Measurements from ENCODE around the gene GLRA2.
A peak's percentile ranks its signal among the peaks of the same experiment; 100 is the strongest.
"Not testable (repeated sequence)": the region's sequence is repeated elsewhere in the genome, so short reads cannot be mapped to it uniquely, and the experiment has no call there.

The GLRA2 gene

DNA sequence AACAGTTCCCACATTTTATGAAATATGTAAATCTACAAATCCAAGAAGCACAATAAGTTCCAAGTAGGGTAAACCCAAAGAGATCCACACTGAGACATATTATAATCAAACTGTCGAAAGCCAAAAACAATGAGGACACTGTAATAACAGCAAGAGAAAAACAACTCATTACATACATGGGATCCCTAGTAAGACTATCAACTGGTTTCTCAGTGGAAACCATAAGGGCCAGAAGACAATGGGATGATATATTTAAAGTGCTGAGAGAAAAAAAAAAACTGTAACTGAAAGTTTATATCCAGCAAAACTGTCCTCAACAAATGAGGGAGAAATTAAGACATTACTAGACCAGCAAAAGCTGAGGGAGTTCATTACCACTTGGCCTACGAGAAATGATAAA, 34.7 kb downstream of the GLRA2 start:
- H3K4me1 Mint-ChIP-seq, result no peaks in the 10 kb centered on the region

DNA sequence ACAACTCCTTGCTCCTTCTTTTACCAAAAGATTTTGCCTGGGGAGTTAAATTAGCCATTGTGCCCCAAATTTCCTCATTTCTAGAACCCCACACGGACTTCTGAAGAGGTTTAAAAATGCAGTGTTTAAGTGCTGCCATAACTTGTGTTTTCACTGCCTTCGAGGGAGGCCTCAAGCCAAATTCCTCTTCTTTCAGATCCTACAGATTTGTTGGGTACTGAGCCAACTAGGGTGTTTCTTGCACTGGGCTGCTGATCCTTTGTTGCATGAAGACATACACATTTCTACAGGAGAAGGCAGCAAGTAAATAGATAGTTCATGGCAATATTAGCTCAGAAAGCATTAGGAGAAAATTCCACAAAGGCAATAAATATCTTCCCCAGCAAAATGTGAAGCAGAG, 43.8 kb downstream of the GLRA2 start:
- no peak for DNase-seq
- Mint-ChIP-seq H3K27me3 (no peaks in the 10 kb centered on the region), H3K4me1 (no peaks in the 10 kb centered on the region), H3K4me3 (no peak overlapping the region), H3K9me3 (no peaks in the 10 kb centered on the region), H3K27ac (no peak overlapping the region)
- no peak for ATAC-seq

More for the DNA sequence above, 34.7 kb downstream of the GLRA2 start:
- Mint-ChIP-seq H3K27ac (no peak overlapping the region), H3K27me3 (no peaks in the 10 kb centered on the region), H3K4me3 (no peak overlapping the region), H3K9me3 (peaks cover 6 to 14% of the 10 kb centered on the region in 2 donors)
- no peak for DNase-seq
- ATAC-seq, result no peak

DNA sequence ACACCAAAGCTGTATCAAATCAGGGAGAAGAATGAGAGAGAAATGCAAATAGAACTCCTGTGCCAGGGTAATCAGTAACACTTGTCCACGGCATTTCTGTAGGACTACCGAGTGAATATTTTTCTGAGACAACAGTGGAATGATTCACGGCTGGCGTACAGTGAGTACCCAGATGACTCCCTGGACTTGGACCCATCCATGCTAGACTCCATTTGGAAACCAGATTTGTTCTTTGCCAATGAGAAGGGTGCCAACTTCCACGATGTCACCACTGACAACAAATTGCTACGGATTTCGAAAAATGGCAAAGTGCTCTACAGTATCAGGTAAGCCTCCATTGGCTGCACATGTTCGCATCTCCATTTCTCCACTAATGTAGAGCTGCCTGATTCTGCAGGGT, 51.7 kb downstream of the GLRA2 start:
- Mint-ChIP-seq H3K9me3 (no peaks in the 10 kb centered on the region), H3K27ac (no peak overlapping the region), H3K4me1 (no peaks in the 10 kb centered on the region), H3K27me3 (no peaks in the 10 kb centered on the region), H3K4me3 (no peak overlapping the region)
- no peak for ATAC-seq
- DNase-seq, result no peak

DNA sequence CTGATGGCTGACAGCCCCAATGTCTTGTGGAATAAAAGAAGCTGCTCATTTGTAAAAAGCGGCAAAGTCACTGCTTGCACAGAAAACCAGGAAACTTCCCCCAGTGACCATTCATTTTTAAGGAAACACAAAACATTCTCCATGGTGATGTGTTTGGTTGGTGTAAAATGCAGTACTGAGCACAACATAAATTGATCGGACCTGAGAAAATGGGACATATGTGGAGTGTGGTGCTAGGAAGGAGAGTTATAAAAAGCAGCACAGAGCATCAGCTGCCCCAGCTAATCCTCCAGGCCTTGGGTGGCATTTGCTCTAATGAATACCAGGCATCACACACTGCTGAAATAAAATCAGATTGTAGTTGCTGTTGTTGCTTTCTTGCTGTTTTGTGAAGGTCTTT, 55.2 kb downstream of the GLRA2 start:
- Mint-ChIP-seq H3K4me3 (no peak overlapping the region), H3K9me3 (no peaks in the 10 kb centered on the region), H3K27ac (no peak overlapping the region), H3K4me1 (no peaks in the 10 kb centered on the region), H3K27me3 (no peaks in the 10 kb centered on the region)
- no peak for ATAC-seq
- DNase-seq, result no peak

DNA sequence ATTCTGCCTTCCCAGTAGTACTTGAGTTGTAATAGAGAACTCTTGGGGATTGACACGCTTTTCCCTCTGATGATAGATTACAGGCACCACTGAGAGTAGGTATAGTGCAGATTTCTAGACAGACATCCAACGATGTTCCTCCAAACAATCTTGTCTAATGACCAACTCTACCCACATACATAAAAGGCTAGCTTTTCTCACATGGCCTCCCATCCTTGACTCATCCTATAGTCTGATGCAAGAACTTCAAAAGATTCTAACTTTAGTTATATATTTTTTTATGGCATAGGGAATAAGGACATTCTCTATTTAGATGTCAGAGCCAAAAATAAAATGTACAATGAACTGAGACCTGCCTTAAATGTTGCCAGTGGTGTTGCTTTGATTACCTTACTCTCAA, 60.9 kb downstream of the GLRA2 start:
- no peaks in the 10 kb centered on the region for H3K4me1 Mint-ChIP-seq
- no peaks in the 10 kb centered on the region for H3K27me3 Mint-ChIP-seq
- no peak overlapping the region for H3K27ac Mint-ChIP-seq
- ATAC-seq, result no peak
- H3K4me3 Mint-ChIP-seq, result no peak overlapping the region
- DNase-seq, result no peak
- no peaks in the 10 kb centered on the region for H3K9me3 Mint-ChIP-seq

DNA sequence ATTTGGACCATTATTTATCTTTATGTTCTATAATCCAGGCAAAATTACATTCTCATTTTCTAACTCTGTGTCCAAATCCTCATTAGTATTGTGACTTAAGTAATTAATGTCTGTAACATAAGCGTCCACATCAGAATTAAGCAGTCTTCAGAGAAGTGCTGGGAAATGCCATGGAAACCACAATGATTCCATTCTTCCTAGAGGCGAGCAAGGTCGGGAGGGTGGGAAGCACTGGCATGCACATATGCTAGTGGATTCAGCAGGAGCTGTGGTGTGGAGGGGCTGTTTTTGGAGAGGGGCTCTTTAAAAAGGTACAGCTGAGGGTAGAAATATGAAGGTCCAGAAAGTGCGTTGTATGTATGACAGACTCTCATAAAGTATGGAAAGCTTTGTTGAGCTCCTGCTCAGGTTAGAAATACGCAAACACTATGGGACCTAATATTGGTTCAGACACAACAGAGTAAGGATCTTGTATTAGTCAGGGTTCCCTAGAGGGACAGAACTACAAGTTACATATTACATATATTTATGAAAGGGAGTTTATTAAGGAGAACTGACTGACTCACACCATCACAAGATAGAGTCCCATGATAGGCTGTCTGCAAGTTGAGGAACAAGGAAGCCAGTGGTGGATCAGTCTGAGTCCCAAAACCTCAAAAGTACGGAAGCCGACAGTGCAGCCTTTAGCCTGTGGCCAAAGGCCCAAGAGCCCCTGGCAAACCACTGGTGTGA, 61.5 kb downstream of the GLRA2 start:
- Mint-ChIP-seq H3K27me3 (no peaks in the 10 kb centered on the region), H3K4me3 (no peak overlapping the region), H3K9me3 (no peaks in the 10 kb centered on the region), H3K27ac (no peak overlapping the region), H3K4me1 (no peaks in the 10 kb centered on the region)
- DNase-seq, result no peak
- ATAC-seq, result no peak

DNA sequence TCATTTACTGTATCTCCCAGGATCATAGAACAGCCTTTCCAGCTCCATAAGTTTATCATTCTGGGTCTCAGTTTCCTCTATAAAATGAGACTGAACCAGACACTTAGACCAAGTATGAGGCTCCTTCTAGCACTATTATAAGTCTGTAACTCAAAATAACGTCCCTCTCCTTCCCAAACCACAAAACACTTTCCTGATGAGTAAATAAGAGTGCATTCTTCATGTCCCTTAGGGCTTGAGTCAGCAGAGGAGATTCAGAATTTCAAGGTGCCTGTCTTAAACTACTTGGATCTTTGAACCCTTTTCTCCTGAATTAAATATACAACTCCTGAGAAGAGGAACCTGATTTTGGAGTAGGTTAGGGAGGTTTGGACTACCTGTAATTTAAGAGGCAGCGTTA, 62.6 kb downstream of the GLRA2 start:
- Mint-ChIP-seq H3K27me3 (no peaks in the 10 kb centered on the region), H3K4me1 (no peaks in the 10 kb centered on the region), H3K9me3 (peaks cover 0 to 5% of the 10 kb centered on the region in 2 donors), H3K27ac (no peak overlapping the region), H3K4me3 (no peak overlapping the region)
- ATAC-seq, result no peak
- no peak for DNase-seq

DNA sequence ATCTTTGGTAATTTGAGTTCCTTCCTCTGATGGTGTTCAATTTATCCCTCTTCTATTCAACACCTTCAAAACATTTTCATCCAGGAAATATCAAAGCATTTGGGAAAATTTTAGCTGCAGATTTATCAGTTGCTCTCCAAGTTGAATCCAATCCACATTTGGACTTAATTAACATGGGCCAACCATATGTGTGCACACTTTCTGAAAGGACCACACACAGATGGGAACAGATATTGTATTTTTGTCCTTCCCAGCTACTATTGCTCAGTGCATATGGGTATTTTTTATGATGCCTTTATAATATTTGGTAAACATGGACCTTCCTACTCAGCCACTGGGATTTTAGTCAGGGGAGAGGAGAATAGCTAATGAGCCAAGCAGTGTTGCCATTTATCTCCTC, 65.2 kb downstream of the GLRA2 start:
- no peaks in the 10 kb centered on the region for H3K4me1 Mint-ChIP-seq
- H3K27ac Mint-ChIP-seq, result peak overlapping the region in 1 of 2 donors; percentile 46
- DNase-seq, result no peak
- peaks cover 0 to 7% of the 10 kb centered on the region in 2 donors for H3K9me3 Mint-ChIP-seq
- H3K4me3 Mint-ChIP-seq, result no peak overlapping the region
- no peak for ATAC-seq
- no peaks in the 10 kb centered on the region for H3K27me3 Mint-ChIP-seq

DNA sequence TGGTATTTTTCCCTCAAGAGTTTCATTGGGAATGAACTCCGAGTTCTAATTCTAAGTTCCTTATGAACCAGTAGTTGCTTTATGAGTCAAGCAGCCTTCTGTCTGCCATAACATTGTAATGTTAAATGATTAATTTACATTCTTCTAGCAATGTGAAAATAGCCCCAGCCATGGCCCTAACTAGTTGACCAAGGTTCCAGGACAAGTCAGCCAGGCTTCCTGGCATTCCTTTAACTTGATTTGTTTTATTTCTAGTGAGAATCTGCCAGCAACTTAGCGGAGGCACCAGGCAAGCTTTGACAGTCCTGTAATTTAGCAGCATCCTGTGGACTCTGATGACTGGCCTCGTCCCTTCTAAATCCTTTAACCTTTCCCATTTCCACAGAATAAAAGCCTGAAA, 69.0 kb downstream of the GLRA2 start:
- no peak overlapping the region for H3K27ac Mint-ChIP-seq
- no peak overlapping the region for H3K4me3 Mint-ChIP-seq
- ATAC-seq (no peak), DNase-seq (no peak)
- H3K4me1 Mint-ChIP-seq, result no peaks in the 10 kb centered on the region
- H3K9me3 Mint-ChIP-seq, result peaks cover 0 to 7% of the 10 kb centered on the region in 2 donors
- no peaks in the 10 kb centered on the region for H3K27me3 Mint-ChIP-seq

DNA sequence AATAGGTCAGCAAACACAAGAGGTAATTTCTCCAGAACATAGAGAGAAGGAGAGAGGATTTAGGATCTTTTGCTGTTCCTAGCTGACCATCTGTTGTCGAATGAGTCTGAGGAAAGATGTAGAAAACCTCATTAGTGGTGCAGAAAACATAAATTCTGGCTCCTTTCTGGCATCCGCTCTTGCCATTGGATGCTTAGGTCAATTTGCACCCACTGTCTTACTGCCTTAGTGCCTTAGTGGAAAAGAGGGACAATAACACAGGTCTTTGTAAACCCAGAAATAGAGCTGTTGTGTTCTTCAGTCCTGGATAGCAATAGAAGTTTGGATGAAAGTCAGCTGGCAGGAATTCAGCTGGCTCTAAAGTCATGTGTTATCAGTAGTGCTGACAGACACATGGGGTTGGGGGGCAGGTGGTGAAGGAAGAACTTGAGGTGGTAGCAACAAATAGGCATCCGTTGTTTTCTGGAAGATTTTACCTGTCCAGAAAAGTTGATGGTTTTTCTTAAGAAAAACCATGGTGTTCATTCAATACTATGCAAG, 78.2 kb downstream of the GLRA2 start:
- Mint-ChIP-seq H3K9me3 (no peaks in the 10 kb centered on the region), H3K27me3 (no peaks in the 10 kb centered on the region), H3K4me3 (no peak overlapping the region), H3K27ac (no peak overlapping the region), H3K4me1 (no peaks in the 10 kb centered on the region)
- DNase-seq (no peak), ATAC-seq (no peak)

DNA sequence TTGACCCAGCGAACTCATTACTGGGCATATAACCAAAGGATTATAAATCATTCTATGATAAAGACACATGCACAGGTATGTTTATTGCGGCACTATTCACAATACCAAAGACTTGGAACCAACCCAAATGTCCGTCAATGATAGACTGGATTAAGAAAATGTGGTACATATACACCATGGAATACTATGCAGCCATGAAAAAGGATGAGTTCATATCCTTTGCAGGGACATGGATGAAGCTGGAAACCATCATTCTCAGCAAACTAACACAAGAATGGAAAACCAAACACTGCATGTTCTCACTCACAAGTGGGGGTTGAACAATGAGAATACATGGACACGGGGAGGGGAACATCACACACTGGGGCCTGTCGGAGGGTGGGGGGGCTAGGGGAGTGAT, 83.1 kb downstream of the GLRA2 start:
- DNase-seq, H3K4me3 Mint-ChIP-seq, H3K27ac Mint-ChIP-seq, H3K9me3 Mint-ChIP-seq, H3K4me1 Mint-ChIP-seq, H3K27me3 Mint-ChIP-seq, ATAC-seq: not testable (repeated sequence)

DNA sequence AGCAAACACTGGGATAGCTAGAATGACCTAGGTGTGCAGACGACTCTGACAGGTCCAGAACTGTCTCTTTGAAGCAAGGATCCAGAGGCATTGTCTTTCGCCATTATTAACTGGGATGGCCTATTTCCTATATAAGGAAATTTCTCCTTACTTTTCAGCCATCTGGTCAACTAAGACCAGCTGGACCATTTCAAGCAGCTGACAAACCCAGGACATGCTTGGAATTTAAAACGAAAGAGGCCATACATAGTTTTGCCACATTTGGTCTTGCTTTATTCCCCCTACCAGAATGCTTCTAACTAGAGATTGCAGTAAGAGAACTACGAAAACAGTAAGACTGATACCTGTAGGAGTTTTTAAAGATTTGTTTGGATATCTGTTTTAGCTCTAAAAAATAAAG, 87.0 kb downstream of the GLRA2 start:
- DNase-seq, result no peak
- H3K27me3 Mint-ChIP-seq, result no peaks in the 10 kb centered on the region
- no peak for ATAC-seq
- no peak overlapping the region for H3K4me3 Mint-ChIP-seq
- no peaks in the 10 kb centered on the region for H3K9me3 Mint-ChIP-seq
- H3K4me1 Mint-ChIP-seq, result no peaks in the 10 kb centered on the region
- H3K27ac Mint-ChIP-seq, result no peak overlapping the region

DNA sequence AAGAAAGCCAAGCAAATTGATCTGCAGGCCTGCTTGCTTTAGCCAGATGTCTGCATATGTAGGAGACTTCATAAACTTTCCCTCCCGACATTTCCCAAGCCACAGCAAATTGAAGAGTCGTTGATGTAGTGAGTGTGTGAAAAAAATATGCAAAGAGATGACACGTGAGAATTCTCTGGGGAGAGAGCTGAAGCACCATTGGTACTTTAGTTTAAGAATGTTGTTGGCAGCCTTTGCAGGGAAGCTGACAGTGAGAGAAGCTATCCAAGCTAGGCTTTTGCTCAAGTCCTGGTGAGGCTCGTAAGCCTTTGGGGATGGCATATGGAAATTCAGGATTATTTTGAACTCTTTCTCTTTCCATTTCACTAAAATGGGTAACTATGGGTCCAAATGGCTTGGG, 87.5 kb downstream of the GLRA2 start:
- ATAC-seq, result no peak
- H3K27me3 Mint-ChIP-seq, result no peaks in the 10 kb centered on the region
- no peaks in the 10 kb centered on the region for H3K9me3 Mint-ChIP-seq
- H3K27ac Mint-ChIP-seq, result no peak overlapping the region
- no peaks in the 10 kb centered on the region for H3K4me1 Mint-ChIP-seq
- DNase-seq, result no peak
- no peak overlapping the region for H3K4me3 Mint-ChIP-seq

DNA sequence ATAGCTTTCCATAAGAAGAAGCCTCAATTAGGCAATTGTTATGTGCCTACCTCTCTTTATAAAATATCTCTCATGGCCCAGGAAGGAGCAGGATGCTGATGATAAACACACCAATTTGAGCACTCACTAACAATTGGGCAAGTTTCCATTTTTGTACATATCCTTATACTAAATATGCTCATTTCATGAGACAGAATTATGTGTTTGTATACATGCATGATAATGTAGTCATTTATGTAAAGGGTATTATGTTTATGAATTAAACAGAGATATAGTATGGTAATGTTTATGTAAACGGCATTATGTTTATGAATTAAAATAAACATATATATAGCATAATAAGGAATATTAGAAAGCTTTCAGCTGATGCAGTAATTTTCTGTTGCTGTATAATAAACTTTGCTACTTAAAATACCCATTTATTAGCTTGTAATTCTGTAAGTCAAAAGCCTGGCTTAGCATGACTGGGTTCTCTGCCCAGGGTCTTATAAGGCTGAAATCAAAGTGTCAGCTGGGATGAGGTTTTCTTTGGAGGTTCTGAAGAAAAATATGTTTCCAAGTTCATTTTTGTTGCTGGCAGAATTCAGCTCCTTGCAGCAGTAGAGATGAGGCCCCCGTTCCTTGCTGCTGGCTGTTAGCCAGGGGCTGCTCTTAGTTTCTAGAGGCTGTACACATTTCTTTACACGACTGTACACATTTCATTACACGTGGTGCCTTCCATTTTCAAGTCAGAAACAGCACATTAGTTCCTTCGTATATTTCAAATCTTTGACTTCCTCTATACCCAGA, 89.0 kb downstream of the GLRA2 start:
- Mint-ChIP-seq H3K9me3 (no peaks in the 10 kb centered on the region), H3K27ac (no peak overlapping the region)
- ATAC-seq, result no peak

DNA sequence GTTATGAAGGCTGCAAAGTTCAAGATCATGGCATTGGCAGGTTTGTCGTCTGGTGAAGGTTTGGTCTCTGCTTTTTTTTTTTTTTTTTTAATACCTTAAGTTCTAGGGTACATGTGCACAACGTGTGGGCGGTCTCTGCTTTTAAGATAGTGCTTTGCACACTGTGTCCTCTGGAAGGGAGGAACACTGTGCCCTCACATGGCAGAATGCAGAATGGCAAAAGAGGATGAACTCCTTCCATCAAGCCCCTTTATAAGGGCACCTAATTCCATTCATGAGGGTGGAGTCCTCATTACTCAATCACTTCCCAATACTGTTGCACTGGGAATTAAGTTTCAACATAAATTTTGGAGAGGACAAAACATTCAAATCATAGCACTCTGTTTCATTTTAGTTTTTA, 101.4 kb downstream of the GLRA2 start:
- Mint-ChIP-seq H3K9me3 (no peaks in the 10 kb centered on the region), H3K4me1 (no peaks in the 10 kb centered on the region), H3K4me3 (no peak overlapping the region), H3K27ac (no peak overlapping the region), H3K27me3 (no peaks in the 10 kb centered on the region)
- ATAC-seq (no peak), DNase-seq (no peak)

More for the DNA sequence above, 89.0 kb downstream of the GLRA2 start:
- DNase-seq, result no peak
- H3K27me3 Mint-ChIP-seq, result no peaks in the 10 kb centered on the region
- H3K4me1 Mint-ChIP-seq, result no peaks in the 10 kb centered on the region
- H3K4me3 Mint-ChIP-seq, result no peak overlapping the region
